ENCODE measurements around the gene EHD4.

The EHD4 gene

DNA sequence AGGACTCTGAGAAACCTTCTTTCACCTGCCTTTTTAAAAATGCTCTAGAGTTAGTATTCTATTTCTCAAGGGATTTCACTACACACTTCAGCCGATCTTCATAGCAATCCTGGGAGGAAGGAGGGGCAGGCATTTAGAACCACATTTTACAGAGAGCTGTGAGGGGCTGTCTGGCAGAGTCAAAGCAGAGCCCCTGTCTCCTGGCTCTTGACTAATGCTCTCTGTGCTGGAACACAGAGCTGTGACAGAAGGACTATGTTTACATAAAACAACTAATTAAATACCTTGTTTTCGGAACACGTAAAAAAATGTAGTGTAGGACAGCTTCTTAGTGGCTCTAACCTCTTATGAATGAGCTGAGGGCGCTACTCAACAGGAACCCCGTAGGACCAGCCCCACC is 70.9 kb downstream of the EHD4 start:
- Histone ChIP-seq H2AFZ (ENCODE audit: low read depth) (no peak overlapping the region), H3K27ac (no peak overlapping the region), H3K4me1 (ENCODE audit: low read depth, poor library complexity, severe bottlenecking) (peaks cover 7% of the 10 kb centered on the region), H3K4me2 (no peak overlapping the region), H4K20me1 (ENCODE audit: insufficient read depth) (no peaks in the 10 kb centered on the region), H3K79me2 (ENCODE audit: insufficient read depth, low read depth) (no peaks in the 10 kb centered on the region), H3K27me3 (ENCODE audit: insufficient read depth, low read depth) (no peaks in the 10 kb centered on the region), H3K4me3 (IDR thresholded peaks at IDR 0.05; ENCODE audit: insufficient read depth, low read depth, low read length) (no peak overlapping the region), H3K36me3 (ENCODE audit: insufficient read depth) (no peaks in the 10 kb centered on the region), H3K9ac (no peak overlapping the region)
- TF ChIP-seq, protein P1, sequence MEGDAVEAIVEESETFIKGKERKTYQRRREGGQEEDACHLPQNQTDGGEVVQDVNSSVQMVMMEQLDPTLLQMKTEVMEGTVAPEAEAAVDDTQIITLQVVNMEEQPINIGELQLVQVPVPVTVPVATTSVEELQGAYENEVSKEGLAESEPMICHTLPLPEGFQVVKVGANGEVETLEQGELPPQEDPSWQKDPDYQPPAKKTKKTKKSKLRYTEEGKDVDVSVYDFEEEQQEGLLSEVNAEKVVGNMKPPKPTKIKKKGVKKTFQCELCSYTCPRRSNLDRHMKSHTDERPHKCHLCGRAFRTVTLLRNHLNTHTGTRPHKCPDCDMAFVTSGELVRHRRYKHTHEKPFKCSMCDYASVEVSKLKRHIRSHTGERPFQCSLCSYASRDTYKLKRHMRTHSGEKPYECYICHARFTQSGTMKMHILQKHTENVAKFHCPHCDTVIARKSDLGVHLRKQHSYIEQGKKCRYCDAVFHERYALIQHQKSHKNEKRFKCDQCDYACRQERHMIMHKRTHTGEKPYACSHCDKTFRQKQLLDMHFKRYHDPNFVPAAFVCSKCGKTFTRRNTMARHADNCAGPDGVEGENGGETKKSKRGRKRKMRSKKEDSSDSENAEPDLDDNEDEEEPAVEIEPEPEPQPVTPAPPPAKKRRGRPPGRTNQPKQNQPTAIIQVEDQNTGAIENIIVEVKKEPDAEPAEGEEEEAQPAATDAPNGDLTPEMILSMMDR (conservative IDR thresholded peaks at IDR 0.05; ENCODE audit: low read depth, low read length), result no peak

DNA sequence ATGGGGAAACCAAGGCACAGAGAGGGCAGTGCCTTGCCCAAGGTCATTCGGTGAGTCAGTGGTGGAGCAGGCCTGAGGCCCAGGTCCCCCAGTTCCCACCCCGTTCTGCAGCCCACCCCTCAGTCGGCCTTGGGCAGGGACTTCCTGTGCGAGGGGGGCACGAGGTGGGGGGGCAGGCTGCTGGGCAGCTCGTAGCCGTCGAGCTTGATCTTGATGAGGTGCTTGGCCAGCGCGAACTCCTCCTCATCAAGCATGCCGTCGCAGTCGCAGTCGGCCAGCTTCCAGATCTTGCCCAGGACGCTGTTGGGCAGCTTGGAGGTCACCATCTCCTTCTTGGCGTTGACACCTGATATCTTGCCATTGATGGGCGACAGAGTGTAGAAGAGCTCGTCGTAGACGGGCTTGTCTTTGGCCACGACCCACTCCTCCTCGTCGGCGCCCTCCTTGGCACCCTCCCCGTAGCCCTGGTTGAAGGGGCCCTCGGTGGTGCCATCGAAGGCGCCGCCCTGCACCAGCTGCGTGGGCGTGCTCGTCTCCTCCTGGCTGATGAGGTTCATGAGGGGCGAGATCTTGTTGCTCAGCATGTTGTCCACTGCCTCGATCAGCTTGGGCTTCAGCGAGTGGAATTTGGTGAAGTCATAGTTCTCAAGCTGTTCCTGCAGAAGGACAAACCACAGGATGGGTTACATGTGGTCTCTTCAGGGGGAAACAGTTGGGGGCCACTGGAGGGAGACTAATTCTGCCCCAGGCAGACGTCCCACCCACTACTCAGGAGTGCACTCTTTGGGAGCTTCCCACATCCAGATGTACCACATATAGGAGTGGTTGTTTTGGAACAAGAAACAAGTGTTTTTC is 71.6 kb downstream of the EHD4 start:
- Histone ChIP-seq H3K4me1 (ENCODE audit: low read depth, poor library complexity, severe bottlenecking) (peaks cover 7% of the 10 kb centered on the region), H3K79me2 (ENCODE audit: insufficient read depth, low read depth) (no peaks in the 10 kb centered on the region), H2AFZ (ENCODE audit: low read depth) (no peak overlapping the region), H3K27me3 (ENCODE audit: insufficient read depth, low read depth) (no peaks in the 10 kb centered on the region), H3K9ac (no peak overlapping the region), H3K4me2 (no peak overlapping the region), H3K4me3 (IDR thresholded peaks at IDR 0.05; ENCODE audit: insufficient read depth, low read depth, low read length) (no peak overlapping the region), H4K20me1 (ENCODE audit: insufficient read depth) (no peaks in the 10 kb centered on the region), H3K36me3 (ENCODE audit: insufficient read depth) (no peaks in the 10 kb centered on the region), H3K27ac (no peak overlapping the region)
- TF ChIP-seq, protein P1 (conservative IDR thresholded peaks at IDR 0.05; ENCODE audit: low read depth, low read length), result no peak

DNA sequence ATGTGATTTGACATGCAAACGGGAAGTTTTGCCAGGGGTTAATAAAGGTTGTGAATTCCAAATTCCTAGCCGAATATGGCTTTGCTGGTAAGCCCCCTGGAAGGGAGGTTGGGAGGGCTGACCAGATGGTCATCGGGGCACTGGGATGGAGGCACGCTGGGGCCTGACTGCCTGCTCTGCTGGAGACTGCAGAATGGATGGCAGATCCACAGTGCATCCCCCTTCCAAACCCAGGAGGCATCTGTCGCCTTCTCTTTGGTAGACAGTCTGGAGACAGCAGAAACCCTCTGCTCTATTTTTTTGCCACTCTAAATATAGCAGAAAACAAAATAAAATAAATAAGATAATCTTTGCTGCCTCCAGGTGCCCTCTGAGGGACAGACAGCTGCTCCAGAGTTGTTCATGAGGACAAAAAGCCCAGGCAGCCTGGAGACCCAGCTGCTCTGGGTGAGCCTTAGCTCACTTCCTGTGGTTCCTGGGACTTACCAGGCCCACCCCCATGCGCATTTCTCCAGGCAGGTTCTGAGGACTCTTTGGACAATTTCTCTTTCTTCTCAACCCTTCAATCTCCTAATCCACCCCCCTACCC is 72.4 kb downstream of the EHD4 start:
- no peak overlapping the region for H2AFZ ChIP-seq (ENCODE audit: low read depth)
- no peak overlapping the region for H3K4me3 ChIP-seq (IDR thresholded peaks at IDR 0.05; ENCODE audit: insufficient read depth, low read depth, low read length)
- no peaks in the 10 kb centered on the region for H3K36me3 ChIP-seq (ENCODE audit: insufficient read depth)
- no peaks in the 10 kb centered on the region for H4K20me1 ChIP-seq (ENCODE audit: insufficient read depth)
- TF ChIP-seq, protein P1 (conservative IDR thresholded peaks at IDR 0.05; ENCODE audit: low read depth, low read length), result no peak
- peaks cover 5% of the 10 kb centered on the region for H3K4me1 ChIP-seq (ENCODE audit: low read depth, poor library complexity, severe bottlenecking)
- no peaks in the 10 kb centered on the region for H3K27me3 ChIP-seq (ENCODE audit: insufficient read depth, low read depth)
- no peak overlapping the region for H3K27ac ChIP-seq
- H3K79me2 ChIP-seq (ENCODE audit: insufficient read depth, low read depth), result no peaks in the 10 kb centered on the region
- H3K9ac ChIP-seq, result no peak overlapping the region
- no peak overlapping the region for H3K4me2 ChIP-seq

DNA sequence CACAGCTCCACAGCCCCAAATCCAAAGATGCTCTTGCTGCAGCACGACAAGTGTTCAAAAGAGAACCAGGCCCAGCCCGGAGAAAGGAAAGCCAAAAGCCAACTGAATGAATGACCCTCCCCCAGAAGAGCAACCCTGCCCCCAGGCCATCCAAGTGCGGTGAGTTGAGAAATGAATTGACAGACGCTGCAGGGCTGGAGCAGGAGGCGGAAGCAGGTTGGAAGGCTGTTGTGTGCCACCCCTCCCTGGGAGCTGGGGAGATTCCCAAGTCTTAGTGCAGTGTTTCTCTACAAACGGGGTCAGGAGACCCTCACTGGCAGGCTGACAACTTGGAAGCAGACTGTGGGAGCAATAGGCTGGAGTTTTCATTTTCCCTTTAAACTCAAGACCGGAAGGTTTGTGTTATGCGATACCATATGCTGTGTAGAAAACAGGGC is 75.0 kb downstream of the EHD4 start:
- Histone ChIP-seq H3K9ac (no peak overlapping the region), H3K36me3 (ENCODE audit: insufficient read depth) (no peaks in the 10 kb centered on the region), H3K4me1 (ENCODE audit: low read depth, poor library complexity, severe bottlenecking) (no peaks in the 10 kb centered on the region), H3K79me2 (ENCODE audit: insufficient read depth, low read depth) (no peaks in the 10 kb centered on the region), H3K27ac (no peak overlapping the region), H4K20me1 (ENCODE audit: insufficient read depth) (no peaks in the 10 kb centered on the region), H3K4me3 (IDR thresholded peaks at IDR 0.05; ENCODE audit: insufficient read depth, low read depth, low read length) (no peak overlapping the region), H2AFZ (ENCODE audit: low read depth) (no peak overlapping the region), H3K27me3 (ENCODE audit: insufficient read depth, low read depth) (no peaks in the 10 kb centered on the region), H3K4me2 (no peak overlapping the region)
- TF ChIP-seq, protein P1 (conservative IDR thresholded peaks at IDR 0.05; ENCODE audit: low read depth, low read length), result no peak

Measured in KMS-11 (cell line).